SKM-1 (cell line): ENCODE data around the gene PNPLA1.

Source experiments
- DNase-seq: peaks from one replicate; lab custom pipeline; 2025; ENCODE audit not compliant: unreplicated experiment; lab: John Stamatoyannopoulos, UW

Gene PNPLA1

GRCh38 chr6:36312854-36313648 lies 43.2 kb downstream of the PNPLA1 start:
- DNase-seq = peak; percentile 49

DNA sequence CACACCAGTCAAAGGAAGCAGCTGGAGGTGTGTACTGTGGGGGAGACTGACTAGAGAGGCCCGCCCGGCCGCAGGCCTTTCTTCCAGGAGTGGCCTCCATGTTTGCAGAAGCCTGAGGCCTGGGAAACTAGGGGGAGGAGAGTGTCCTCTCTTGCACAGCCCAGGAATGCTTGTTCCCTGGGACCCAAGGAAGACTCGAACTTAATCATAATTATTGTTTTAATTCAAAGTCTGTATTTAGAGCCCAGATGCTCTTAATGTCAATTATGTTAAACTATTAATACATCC lies 43.7 kb downstream of the PNPLA1 start:
- DNase-seq = no peak

- no peak for DNase-seq
Observed at GRCh38 chr6:36314221-36315014, 44.6 kb downstream of the PNPLA1 start.

DNA sequence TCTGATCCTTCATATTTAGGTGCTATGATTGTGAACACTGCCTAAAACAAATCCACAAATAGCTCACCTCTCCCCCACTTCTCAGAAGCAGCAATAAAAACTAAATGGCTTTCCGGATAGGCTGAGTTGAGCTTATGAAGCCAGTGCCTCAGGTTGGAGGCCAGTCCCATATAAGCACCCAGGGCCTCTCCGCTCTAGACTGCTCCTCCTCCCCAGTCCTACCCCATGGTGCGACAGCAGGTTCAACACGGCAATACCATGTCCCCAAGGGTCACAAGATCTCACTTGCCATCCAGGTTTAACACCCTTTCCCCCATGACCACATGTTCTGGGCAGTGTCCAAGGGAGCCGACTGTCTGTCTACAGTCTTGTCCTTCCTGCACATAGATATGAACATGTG lies 46.1 kb downstream of the PNPLA1 start:
- no peak for DNase-seq

GRCh38 chr6:36317623-36318022 lies 47.8 kb downstream of the PNPLA1 start:
- DNase-seq = no peak

- DNase-seq = no peak
Observed at GRCh38 chr6:36318690-36319435, 49.0 kb downstream of the PNPLA1 start.

GRCh38 chr6:36319436-36319762 lies 49.5 kb downstream of the PNPLA1 start:
- no peak for DNase-seq

GRCh38 chr6:36319821-36320220 lies 50.0 kb downstream of the PNPLA1 start:
- DNase-seq = no peak

DNA sequence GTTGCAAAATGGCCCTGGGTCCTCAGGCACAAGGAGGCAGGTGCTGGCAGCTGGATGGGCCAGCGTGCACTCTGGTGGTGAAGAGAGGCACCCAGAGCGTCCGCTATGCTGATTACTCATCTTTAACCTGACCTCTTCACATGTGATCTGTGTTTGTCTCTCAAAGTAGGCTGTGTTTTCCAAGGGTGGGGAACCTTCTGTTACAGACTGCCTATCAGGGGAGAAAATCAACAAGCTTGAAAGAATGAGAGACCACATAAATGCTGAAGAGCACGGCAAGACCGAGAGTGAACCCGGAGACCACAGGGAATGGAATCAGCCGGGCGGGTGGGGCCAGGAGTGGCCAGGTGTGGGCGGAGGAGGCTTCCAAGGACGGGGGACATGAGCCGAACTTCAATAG lies 50.6 kb downstream of the PNPLA1 start:
- DNase-seq = no peak

GRCh38 chr6:36322591-36322990 lies 52.7 kb downstream of the PNPLA1 start:
- no peak for DNase-seq

GRCh38 chr6:36323062-36323461 lies 53.2 kb downstream of the PNPLA1 start:
- no peak for DNase-seq

DNA sequence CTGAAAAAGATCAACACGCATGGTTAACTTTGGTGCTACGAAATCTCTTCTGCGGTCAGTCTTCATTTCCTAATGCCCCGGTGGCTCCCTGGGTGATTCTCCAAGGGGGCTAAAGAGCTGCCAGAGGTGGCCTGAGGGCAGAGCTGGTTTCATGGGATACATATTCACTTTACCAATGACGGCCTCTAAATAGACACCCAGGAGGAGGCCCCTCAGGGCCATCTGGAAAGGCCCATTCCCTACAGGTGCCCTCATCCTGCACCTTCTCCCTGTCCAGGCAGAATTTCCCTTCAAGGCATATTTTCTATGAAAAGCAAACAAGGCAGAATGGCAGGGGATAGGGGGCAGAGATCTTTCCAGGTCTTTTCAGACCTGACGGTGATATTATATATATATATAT lies 54.3 kb downstream of the PNPLA1 start:
- no peak for DNase-seq

DNA sequence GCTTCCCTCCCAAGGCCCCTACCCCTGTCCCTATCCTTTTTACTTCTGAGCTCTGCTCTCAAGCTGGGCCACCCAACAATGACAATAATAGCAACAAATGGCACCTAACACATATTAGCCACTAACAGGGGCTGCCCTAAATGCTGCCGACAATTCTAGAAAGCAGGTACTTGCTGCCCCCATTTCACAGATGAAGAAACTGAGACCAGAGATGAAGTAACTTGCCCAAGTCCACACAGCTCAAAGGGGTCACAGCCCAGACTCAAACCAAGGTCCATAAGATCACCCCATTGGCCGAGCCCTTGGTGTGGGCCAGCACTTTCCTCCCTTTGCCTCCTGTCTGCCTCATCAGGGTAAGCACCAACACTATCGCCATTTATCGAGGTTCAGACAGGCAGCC lies 54.9 kb downstream of the PNPLA1 start:
- no peak for DNase-seq

DNA sequence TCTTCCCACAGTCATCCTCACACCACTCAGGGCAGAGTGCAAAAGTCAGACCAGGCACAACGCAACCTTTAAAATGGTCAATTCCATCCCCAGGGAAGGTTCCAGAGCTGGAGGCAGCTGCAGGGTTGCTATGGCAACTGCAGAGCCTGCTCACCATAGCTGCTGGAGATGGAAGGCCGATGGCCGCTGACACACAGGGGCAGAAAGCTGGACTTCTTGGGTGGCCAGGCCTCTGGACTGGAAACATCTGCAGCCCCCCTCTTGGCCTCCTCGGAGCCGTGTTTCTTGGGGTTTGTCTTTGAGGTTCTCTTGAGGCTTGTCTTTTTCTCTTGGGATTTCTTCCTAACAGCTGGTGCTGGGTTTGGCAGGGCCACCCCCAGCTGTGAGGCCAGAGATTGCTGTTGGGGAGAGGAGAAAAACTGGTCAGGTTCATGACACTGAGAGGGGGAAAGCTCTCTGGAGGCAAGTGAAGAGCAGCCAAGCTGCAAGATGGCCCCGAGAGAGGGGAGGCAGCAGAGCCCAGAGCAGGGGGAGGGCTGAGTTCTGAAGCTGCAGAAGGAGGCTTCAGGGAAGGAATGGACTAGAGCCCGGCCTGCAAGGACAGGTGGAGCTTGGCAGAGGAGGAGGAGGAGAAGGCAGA lies 56.6 kb downstream of the PNPLA1 start:
- DNase-seq = no peak

GRCh38 chr6:36327226-36327918 lies 57.5 kb downstream of the PNPLA1 start:
- no peak for DNase-seq

DNA sequence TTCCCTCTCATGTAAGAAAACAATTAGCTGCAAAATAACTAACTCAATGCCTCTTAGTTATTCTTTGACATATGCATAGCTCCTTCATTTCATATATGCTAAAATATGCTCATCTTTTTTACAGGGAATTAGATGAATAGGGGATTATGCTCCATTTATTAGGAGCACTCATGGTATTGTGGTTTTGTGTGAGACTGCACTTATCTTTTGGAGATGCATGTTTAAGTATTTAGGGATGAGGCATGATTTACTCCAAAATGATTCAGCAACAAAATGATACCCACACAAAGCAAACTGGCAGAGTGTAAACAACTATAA lies 58.0 kb downstream of the PNPLA1 start:
- DNase-seq = no peak

DNA sequence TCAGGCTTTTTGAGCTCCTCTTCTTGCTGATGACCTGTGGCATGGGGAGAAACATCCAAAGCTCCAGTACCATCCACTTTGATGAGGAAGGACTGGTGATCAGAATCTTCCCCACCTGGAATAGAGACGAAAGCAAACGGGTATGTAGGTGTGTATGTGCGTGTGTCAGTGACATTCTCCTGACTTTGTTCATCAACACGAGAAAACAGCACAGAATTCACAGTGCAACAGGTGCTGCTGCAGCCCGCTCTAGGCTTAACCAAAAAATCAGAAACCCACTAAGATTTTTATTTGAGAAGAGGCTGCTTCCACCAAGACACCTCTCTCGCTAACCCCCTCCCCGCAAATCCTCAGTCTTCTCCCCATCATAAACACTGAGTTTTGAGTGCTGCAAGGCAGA lies 58.7 kb downstream of the PNPLA1 start:
- no peak for DNase-seq

- DNase-seq = no peak
Observed at GRCh38 chr6:36329798-36330291, 60.0 kb downstream of the PNPLA1 start.

GRCh38 chr6:36330366-36330765 lies 60.5 kb downstream of the PNPLA1 start:
- no peak for DNase-seq

DNA sequence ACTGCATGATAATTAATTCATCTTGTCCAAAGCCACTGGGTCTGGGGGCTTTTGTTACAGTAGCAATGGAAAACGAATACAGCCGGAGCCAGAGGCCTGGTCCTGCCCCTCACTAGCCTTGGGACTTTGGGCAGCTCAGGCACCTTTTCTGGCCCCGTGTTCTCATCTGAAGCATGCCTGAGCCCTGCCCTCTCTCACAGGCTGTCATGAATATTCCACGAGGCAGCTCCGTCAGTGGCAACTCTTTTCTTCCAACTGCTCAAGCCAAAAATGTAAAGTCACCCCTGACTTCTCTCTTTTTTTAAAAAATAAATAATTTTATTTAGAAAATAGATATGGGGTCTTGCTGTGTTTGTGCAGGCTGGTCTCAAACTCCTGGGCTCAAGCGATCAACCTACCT lies 61.5 kb downstream of the PNPLA1 start:
- no peak for DNase-seq
